H1 (cell line): ENCODE measurements around the gene DUSP1. TPM values are rescaled to one million over a fixed set of nuclear protein-coding genes. Genes with fewer than 3 reads are reported as not detected.

Experiments
- CTCF ChIA-PET: fragments of 300-600 bp; sonication (Branson Sonifier 250); formaldehyde crosslinking; loops from one replicate; lab custom pipeline; 2021; ENCODE audit not compliant: partially characterized antibody; lab: Charles Lee
- POLR2A ChIA-PET: fragments of 300-600 bp; sonication (Branson Sonifier 250); formaldehyde crosslinking; loops from one replicate; lab custom pipeline; 2021; ENCODE audit warnings: inconsistent platforms; ENCODE audit not compliant: partially characterized antibody; lab: Charles Lee
- DNase-seq, 2 experiments: peaks; one replicate each; pipeline versions ENCODE4 v3.0.0 to v3.0.0-alpha.2; 2010 to 2022; ENCODE audit warnings: low spot score in 2 of 2, low read depth in 1 of 2, mixed read lengths in 1 of 2
- FAIRE-seq: peaks from 2 replicates; lab custom pipeline; 2011; peaks lifted over from hg19 to GRCh38; lab: Jason Lieb, UNC
- H2AFZ ChIP-seq: 2 replicates; pipeline ENCODE4 v1.8.1; 2012; ENCODE audit warnings: low read length, inconsistent platforms
- H2AK5ac ChIP-seq: 2 replicates; pipeline ENCODE4 v1.6.1; 2013; ENCODE audit warnings: low read depth, low read length
- H2BK120ac ChIP-seq: replicated peaks from 2 replicates; pipeline ENCODE3; 2013; ENCODE audit warnings: low read depth, low read length, inconsistent platforms
- H2BK12ac ChIP-seq: 2 replicates; pipeline ENCODE4 v1.6.1; 2013; ENCODE audit warnings: low read depth, low read length
- H2BK15ac ChIP-seq: 2 replicates; pipeline ENCODE4 v1.6.1; 2013; ENCODE audit warnings: low read length
- H2BK20ac ChIP-seq: 2 replicates; pipeline ENCODE4 v1.6.1; 2013; ENCODE audit warnings: low read length
- H2BK5ac ChIP-seq: 2 replicates; pipeline ENCODE4 v1.6.1; 2013; ENCODE audit warnings: low read depth, low read length
- H3K14ac ChIP-seq: 2 replicates; pipeline ENCODE4 v1.6.1; 2013; ENCODE audit warnings: inconsistent platforms; ENCODE audit not compliant: insufficient read length
- H3K18ac ChIP-seq: 2 replicates; pipeline ENCODE4 v1.6.1; 2013; ENCODE audit warnings: low read length; ENCODE audit errors: extremely low read depth
- H3K23ac ChIP-seq: 2 replicates; pipeline ENCODE4 v1.6.1; 2013; ENCODE audit warnings: inconsistent platforms; ENCODE audit not compliant: insufficient read length
- H3K23me2 ChIP-seq: 2 replicates; pipeline ENCODE4 v1.6.1; 2013; ENCODE audit warnings: low read depth, low read length
- H3K27ac ChIP-seq: 2 replicates; pipeline ENCODE4 v1.6.1; 2011; ENCODE audit warnings: low read depth, low read length, inconsistent platforms
- H3K27me3 ChIP-seq, 4 experiments: replicated peaks in 1 of 4; 1 replicate in 1 of 4; 2 replicates in 3 of 4; pipeline versions ENCODE4 v1.6.1 to v1.8.1; 2011 to 2013; ENCODE audit warnings: low read length in 3 of 4, mild to moderate bottlenecking in 3 of 4, inconsistent platforms in 2 of 4, mixed read lengths in 2 of 4, moderate library complexity in 1 of 4; ENCODE audit not compliant: control insufficient read depth in 3 of 4, insufficient read depth in 3 of 4; ENCODE audit errors: extremely low read depth in 1 of 4
- H3K36me3 ChIP-seq, 4 experiments: 2 replicates each; pipeline versions ENCODE4 v1.6.1 to v1.8.1; 2011 to 2013; ENCODE audit warnings: mild to moderate bottlenecking in 4 of 4, low read length in 3 of 4, moderate library complexity in 2 of 4, control low read depth in 1 of 4, inconsistent platforms in 1 of 4; ENCODE audit not compliant: insufficient read depth in 4 of 4, control insufficient read depth in 2 of 4
- H3K4ac ChIP-seq: replicated peaks from 2 replicates; pipeline ENCODE3; 2013; ENCODE audit warnings: low read length, low read depth, mixed read lengths, inconsistent platforms; ENCODE audit not compliant: insufficient read length
- H3K4me1 ChIP-seq, 4 experiments: replicated peaks in 1 of 4; 1 replicate in 1 of 4; 2 replicates in 3 of 4; pipeline versions ENCODE4 v1.6.1 to v1.8.1; 2011 to 2013; ENCODE audit warnings: low read length in 3 of 4, inconsistent platforms in 2 of 4, mixed read lengths in 1 of 4; ENCODE audit not compliant: insufficient read depth in 4 of 4, control insufficient read depth in 3 of 4
- H3K4me2 ChIP-seq, 2 experiments: 2 replicates each; pipeline versions ENCODE4 v1.6.1 to v1.8.1; 2011 to 2013; ENCODE audit warnings: low read depth in 2 of 2, low read length in 2 of 2, control low read depth in 1 of 2, inconsistent platforms in 1 of 2, mild to moderate bottlenecking in 1 of 2; ENCODE audit not compliant: insufficient read depth in 1 of 2
- H3K4me3 ChIP-seq, 4 experiments: fragments of 200-600, 300-600 bp in 1 of 4; sonication (generic), shearing (Covaris generic), sonication (Bioruptor Twin) in 1 of 4; 2 replicates each; pipeline versions ENCODE4 v1.5.1 to v1.8.1; 2011 to 2016; ENCODE audit warnings: low read length in 4 of 4, low read depth in 3 of 4, control low read depth in 2 of 4, inconsistent platforms in 2 of 4, mild to moderate bottlenecking in 2 of 4, mixed read lengths in 1 of 4, moderate library complexity in 1 of 4; ENCODE audit not compliant: insufficient read depth in 2 of 4; ENCODE audit errors: extremely low read depth in 1 of 4
- H3K56ac ChIP-seq: replicated peaks from 2 replicates; pipeline ENCODE3; 2013; ENCODE audit warnings: low read depth, mild to moderate bottlenecking, mixed read lengths, low read length, inconsistent platforms; ENCODE audit not compliant: insufficient read length
- H3K79me1 ChIP-seq: 2 replicates; pipeline ENCODE4 v1.6.1; 2013; ENCODE audit warnings: low read depth, low read length, control low read depth
- H3K79me2 ChIP-seq, 2 experiments: 2 replicates each; pipeline versions ENCODE4 v1.6.1 to v1.8.1; 2012 to 2013; ENCODE audit warnings: low read length in 2 of 2, mild to moderate bottlenecking in 2 of 2, inconsistent platforms in 1 of 2; ENCODE audit not compliant: insufficient read depth in 2 of 2, control insufficient read depth in 1 of 2
- H3K9ac ChIP-seq, 4 experiments: replicated peaks in 1 of 4; 1 replicate in 1 of 4; 2 replicates in 3 of 4; pipeline versions ENCODE4 v1.6.1 to v1.8.1; 2011 to 2013; ENCODE audit warnings: low read depth in 3 of 4, low read length in 3 of 4, control low read depth in 2 of 4, mild to moderate bottlenecking in 2 of 4, moderate library complexity in 2 of 4, inconsistent platforms in 1 of 4; ENCODE audit errors: extremely low read depth in 1 of 4
- H3K9me3 ChIP-seq, 2 experiments: 2 replicates each; pipeline versions ENCODE4 v1.6.1 to v1.8.1; 2012 to 2013; ENCODE audit warnings: mild to moderate bottlenecking in 2 of 2, moderate library complexity in 2 of 2, control low read depth in 1 of 2, inconsistent platforms in 1 of 2, low read depth in 1 of 2, low read length in 1 of 2, mixed read lengths in 1 of 2; ENCODE audit not compliant: insufficient read depth in 2 of 2
- H4K20me1 ChIP-seq, 2 experiments: replicated peaks in 1 of 2; 2 replicates each; pipeline versions ENCODE3 to v1.8.1; 2011 to 2013; ENCODE audit warnings: inconsistent platforms in 2 of 2, low read length in 2 of 2, mild to moderate bottlenecking in 1 of 2; ENCODE audit not compliant: insufficient read depth in 2 of 2, control insufficient read depth in 1 of 2
- H4K5ac ChIP-seq: 2 replicates; pipeline ENCODE4 v1.6.1; 2013; ENCODE audit warnings: low read length, low read depth, mixed read lengths, inconsistent platforms; ENCODE audit not compliant: insufficient read length
- H4K8ac ChIP-seq: 2 replicates; pipeline ENCODE4 v1.8.0; 2013; ENCODE audit warnings: mild to moderate bottlenecking, moderate library complexity, low read length, inconsistent platforms; ENCODE audit not compliant: insufficient read depth; ENCODE audit errors: extremely low read depth
- H4K91ac ChIP-seq: replicated peaks from 2 replicates; pipeline ENCODE3; 2013; ENCODE audit warnings: low read length, mixed read lengths, inconsistent platforms; ENCODE audit not compliant: insufficient read length
- TBP ChIP-seq: IDR thresholded peaks from 2 replicates; pipeline ENCODE4 v1.6.1; 2011; ENCODE audit warnings: low read depth, low read length, improper control_type of control experiment
- WGBS, 2 experiments: shearing (Covaris generic) in 1 of 2; methylation state at CpG; one replicate each; pipeline versions ENCODE4 v1.1.6 to v1.1.7; 2013 to 2015; ENCODE audit warnings: low lambda C conversion rate in 2 of 2, mixed read lengths in 2 of 2, inconsistent platforms in 1 of 2, low coverage in 1 of 2, missing lambda C conversion rate in 1 of 2; ENCODE audit not compliant: insufficient replicate concordance in 2 of 2, insufficient coverage in 1 of 2, insufficient read length in 1 of 2; ENCODE audit errors: extremely low coverage in 1 of 2, missing lambda C conversion rate in 1 of 2; 5-methylcytosine and 5-hydroxymethylcytosine counted together
- polyA plus RNA-seq, 7 experiments: library from polyadenylated mRNA; depleted of rRNA in 3 of 7; stranded (reverse) in 5 of 7; unstranded in 2 of 7; fragments of >200 nt in 5 of 7; fragments of 200-250 nt in 2 of 7; gene quantifications; 1 replicate in 5 of 7; 2 replicates in 1 of 7; 4 replicates in 1 of 7; pipeline versions ENCODE4 v1.2.1 to v1.2.3, GENCODE V29; 2011 to 2013; ENCODE audit warnings: missing spikeins in 2 of 7, mixed read lengths in 2 of 7
- total RNA-seq: library from RNA; stranded (reverse); fragmentation: NEBNext Ultra II Directional; extraction: Animal tissue kit (Norgen Biotek cat#: 25700); gene quantifications from 2 replicates; pipeline ENCODE4 v1.2.1, GENCODE V29; 2021

The DUSP1 gene
- total and polyA plus RNA-seq, 2 of the 8 experiments (the other 6 are each of a cell fraction or from before 2014, with no cell fraction given) = 6.5 to 11.7 TPM

- H3K23me2 ChIP-seq = no peaks in the 10 kb centered on the region; the same call in 1 of the 2 replicates
- H2BK20ac ChIP-seq = no peak overlapping the region
- H3K36me3 ChIP-seq = no peaks in the 10 kb centered on the region
- H4K91ac ChIP-seq = no peak overlapping the region
- H3K27me3 ChIP-seq = peaks cover 0 to 1% (median 0%) of the 10 kb centered on the region in 4 experiments; a peak in 2 of 7 replicates
- 83% methylated on average over 5 of the region's 5 CpGs; no CpG with 5 or more reads in 1 of the 2 experiments for WGBS, 2 experiments
- H3K9ac ChIP-seq = no peak overlapping the region
- no peak overlapping the region for H4K5ac ChIP-seq
- no peak overlapping the region for H2BK5ac ChIP-seq
- ChIA-PET CTCF (interaction anchor here (1.1 kb wide), 1 partner anchor 45 kb away, joined by 4 read pairs; no protein-coding TSS in a partner anchor), POLR2A (no interaction called here)
- no peak overlapping the region for H2AFZ ChIP-seq
- H3K23ac ChIP-seq = no peak overlapping the region
- H3K4me3 ChIP-seq = no peak overlapping the region
- no peak overlapping the region for H2AK5ac ChIP-seq
- no peak overlapping the region for H3K14ac ChIP-seq
- no peaks in the 10 kb centered on the region for H4K20me1 ChIP-seq
- H3K27ac ChIP-seq = no peak overlapping the region
- H4K8ac ChIP-seq = no peak overlapping the region
- no peak for DNase-seq
- no peaks in the 10 kb centered on the region for H3K79me2 ChIP-seq
- H2BK120ac ChIP-seq = no peak overlapping the region
- H3K4ac ChIP-seq = no peak overlapping the region
- no peaks in the 10 kb centered on the region for H3K4me1 ChIP-seq
- H3K18ac ChIP-seq = no peak overlapping the region
- peak; percentile 36 for FAIRE-seq
- TF ChIP-seq TBP = no peak
- TF ChIP-seq, all 59 proteins: peak for 0
- Histone ChIP-seq H3K56ac (no peak overlapping the region), H3K4me2 (no peak overlapping the region), H3K79me1 (no peaks in the 10 kb centered on the region), H2BK15ac (no peak overlapping the region), H2BK12ac (no peak overlapping the region), H3K9me3 (no peaks in the 10 kb centered on the region)
These were observed 46.0 kb upstream of the DUSP1 start for GRCh38 chr5:172816925-172817562.
